Measurements from ENCODE around the gene ZNF292.

DNA sequence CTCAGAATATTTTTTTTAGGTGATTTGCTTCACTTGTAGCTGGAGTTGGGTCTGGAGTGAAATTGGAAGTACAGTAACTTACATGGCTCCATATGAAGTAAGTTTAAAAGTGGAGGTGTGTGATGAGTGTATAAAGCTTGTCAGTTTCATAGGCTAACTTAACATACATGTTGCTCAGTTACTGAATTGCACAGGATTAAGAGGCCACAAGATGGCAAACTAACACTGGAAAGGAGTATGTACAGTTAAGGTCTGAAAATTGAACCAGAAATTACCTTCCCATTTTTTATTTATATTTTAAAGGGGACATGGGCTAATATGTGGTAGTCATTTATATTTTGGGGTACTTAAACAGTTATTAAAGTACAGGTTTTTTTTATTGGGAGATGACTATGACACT lies 121.8 kb downstream of the ZNF292 start:
- TF ChIP-seq, protein P1, sequence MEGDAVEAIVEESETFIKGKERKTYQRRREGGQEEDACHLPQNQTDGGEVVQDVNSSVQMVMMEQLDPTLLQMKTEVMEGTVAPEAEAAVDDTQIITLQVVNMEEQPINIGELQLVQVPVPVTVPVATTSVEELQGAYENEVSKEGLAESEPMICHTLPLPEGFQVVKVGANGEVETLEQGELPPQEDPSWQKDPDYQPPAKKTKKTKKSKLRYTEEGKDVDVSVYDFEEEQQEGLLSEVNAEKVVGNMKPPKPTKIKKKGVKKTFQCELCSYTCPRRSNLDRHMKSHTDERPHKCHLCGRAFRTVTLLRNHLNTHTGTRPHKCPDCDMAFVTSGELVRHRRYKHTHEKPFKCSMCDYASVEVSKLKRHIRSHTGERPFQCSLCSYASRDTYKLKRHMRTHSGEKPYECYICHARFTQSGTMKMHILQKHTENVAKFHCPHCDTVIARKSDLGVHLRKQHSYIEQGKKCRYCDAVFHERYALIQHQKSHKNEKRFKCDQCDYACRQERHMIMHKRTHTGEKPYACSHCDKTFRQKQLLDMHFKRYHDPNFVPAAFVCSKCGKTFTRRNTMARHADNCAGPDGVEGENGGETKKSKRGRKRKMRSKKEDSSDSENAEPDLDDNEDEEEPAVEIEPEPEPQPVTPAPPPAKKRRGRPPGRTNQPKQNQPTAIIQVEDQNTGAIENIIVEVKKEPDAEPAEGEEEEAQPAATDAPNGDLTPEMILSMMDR (IDR thresholded peaks at IDR 0.05), result no peak
- no peak for TF ChIP-seq POLR2A (IDR thresholded peaks at IDR 0.05)
- no peak for TF ChIP-seq EP300 (IDR thresholded peaks at IDR 0.05)

All from tibial nerve (tissue), 4 donors.